ENCODE measurements around the gene FUT3.

DNA sequence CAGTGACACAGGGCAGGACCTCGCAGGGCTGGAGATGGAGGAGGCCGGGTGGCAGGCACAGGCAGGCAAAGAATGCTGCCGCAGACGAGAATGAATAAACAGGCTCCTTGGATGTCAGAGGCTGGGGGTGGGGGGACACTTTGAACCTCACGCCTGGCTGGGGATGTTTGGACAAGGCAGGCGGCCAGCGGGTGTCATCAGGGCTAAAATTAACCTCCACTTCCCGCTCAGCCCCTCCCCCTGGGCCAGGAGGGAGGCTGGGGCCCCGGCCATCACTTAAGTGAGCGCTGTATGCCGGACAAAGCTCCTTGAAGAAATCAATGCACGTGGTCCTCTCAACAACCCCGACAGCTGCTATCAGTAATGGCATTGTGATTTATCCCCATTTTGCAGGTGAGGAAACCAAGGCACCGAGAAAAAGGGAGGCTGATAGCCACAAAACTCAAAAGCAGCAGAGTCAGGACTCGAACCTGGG lies 29.4 kb upstream of the FUT3 start:
- TF ChIP-seq, protein P1, sequence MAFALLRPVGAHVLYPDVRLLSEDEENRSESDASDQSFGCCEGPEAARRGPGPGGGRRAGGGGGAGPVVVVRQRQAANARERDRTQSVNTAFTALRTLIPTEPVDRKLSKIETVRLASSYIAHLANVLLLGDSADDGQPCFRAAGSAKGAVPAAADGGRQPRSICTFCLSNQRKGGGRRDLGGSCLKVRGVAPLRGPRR (CRISPR knock-in tag; IDR thresholded peaks at IDR 0.05), result no peak
- TF ChIP-seq, protein P2, sequence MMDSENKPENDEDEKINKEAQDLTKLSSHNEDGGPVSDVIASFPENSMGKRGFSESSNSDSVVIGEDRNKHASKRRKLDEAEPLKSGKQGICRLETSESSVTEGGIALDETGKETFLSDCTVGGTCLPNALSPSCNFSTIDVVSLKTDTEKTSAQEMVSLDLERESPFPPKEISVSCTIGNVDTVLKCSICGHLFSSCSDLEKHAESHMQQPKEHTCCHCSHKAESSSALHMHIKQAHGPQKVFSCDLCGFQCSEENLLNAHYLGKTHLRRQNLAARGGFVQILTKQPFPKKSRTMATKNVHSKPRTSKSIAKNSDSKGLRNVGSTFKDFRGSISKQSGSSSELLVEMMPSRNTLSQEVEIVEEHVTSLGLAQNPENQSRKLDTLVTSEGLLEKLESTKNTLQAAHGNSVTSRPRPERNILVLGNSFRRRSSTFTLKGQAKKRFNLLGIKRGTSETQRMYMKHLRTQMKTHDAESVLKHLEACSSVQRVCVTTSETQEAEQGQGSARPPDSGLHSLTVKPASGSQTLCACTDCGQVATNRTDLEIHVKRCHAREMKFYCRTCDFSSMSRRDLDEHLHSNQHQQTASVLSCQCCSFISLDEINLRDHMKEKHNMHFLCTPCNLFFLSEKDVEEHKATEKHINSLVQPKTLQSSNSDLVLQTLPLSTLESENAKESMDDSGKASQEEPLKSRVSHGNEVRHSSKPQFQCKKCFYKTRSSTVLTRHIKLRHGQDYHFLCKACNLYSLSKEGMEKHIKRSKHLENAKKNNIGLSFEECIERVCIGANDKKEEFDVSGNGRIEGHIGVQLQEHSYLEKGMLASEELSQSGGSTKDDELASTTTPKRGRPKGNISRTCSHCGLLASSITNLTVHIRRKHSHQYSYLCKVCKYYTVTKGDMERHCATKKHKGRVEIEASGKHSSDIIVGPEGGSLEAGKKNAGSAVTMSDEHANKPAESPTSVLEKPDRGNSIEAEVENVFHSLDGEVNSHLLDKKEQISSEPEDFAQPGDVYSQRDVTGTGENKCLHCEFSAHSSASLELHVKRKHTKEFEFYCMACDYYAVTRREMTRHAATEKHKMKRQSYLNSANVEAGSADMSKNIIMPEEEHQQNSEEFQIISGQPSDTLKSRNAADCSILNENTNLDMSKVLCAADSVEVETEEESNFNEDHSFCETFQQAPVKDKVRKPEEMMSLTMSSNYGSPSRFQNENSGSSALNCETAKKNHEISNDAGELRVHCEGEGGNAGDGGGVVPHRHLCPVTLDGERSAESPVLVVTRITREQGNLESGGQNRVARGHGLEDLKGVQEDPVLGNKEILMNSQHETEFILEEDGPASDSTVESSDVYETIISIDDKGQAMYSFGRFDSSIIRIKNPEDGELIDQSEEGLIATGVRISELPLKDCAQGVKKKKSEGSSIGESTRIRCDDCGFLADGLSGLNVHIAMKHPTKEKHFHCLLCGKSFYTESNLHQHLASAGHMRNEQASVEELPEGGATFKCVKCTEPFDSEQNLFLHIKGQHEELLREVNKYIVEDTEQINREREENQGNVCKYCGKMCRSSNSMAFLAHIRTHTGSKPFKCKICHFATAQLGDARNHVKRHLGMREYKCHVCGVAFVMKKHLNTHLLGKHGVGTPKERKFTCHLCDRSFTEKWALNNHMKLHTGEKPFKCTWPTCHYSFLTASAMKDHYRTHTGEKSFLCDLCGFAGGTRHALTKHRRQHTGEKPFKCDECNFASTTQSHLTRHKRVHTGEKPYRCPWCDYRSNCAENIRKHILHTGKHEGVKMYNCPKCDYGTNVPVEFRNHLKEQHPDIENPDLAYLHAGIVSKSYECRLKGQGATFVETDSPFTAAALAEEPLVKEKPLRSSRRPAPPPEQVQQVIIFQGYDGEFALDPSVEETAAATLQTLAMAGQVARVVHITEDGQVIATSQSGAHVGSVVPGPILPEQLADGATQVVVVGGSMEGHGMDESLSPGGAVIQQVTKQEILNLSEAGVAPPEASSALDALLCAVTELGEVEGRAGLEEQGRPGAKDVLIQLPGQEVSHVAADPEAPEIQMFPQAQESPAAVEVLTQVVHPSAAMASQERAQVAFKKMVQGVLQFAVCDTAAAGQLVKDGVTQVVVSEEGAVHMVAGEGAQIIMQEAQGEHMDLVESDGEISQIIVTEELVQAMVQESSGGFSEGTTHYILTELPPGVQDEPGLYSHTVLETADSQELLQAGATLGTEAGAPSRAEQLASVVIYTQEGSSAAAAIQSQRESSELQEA (IDR thresholded peaks at IDR 0.05; ENCODE audit: low read depth), result no peak

All from K562 (cell line).